Activated CD4-positive, CD25-positive, alpha-beta regulatory T cell treated with anti-CD3 and anti-CD28 coated beads, Interleukin-2, amount 50 U/mL, for 16 hours (primary cell): Measurements from ENCODE around the gene DRGX.

Experiments used
- DNase-seq: peaks from one replicate; pipeline ENCODE4 v3.0.0-alpha.2; 2020; ENCODE audit warnings: low read depth, low spot score

Gene DRGX

GRCh38 chr10:49382226-49382625, 13.7 kb downstream of the DRGX start:
- DNase-seq: no peak

- no peak for DNase-seq
These were observed 14.6 kb downstream of the DRGX start for GRCh38 chr10:49381111-49381900.

- no peak for DNase-seq
These were observed 16.1 kb downstream of the DRGX start for GRCh38 chr10:49379596-49380410.

GRCh38 chr10:49377256-49377655, 18.6 kb downstream of the DRGX start:
- no peak for DNase-seq

- DNase-seq: no peak
These were observed 20.3 kb downstream of the DRGX start for GRCh38 chr10:49375611-49376010.

- no peak for DNase-seq
These were observed 21.1 kb downstream of the DRGX start for GRCh38 chr10:49374740-49375139.

- no peak for DNase-seq
These were observed 22.5 kb downstream of the DRGX start for GRCh38 chr10:49373361-49373760.

- DNase-seq: no peak
These were observed 23.9 kb downstream of the DRGX start for GRCh38 chr10:49371967-49372366.

GRCh38 chr10:49370326-49371100, 25.4 kb downstream of the DRGX start:
- no peak for DNase-seq

- no peak for DNase-seq
These were observed 26.4 kb downstream of the DRGX start for GRCh38 chr10:49369216-49370162.

- DNase-seq: no peak
These were observed 27.6 kb downstream of the DRGX start for GRCh38 chr10:49368256-49368655.

GRCh38 chr10:49367600-49367999, 28.3 kb downstream of the DRGX start:
- no peak for DNase-seq

- DNase-seq: no peak
These were observed 29.4 kb downstream of the DRGX start for GRCh38 chr10:49366460-49366859.

GRCh38 chr10:49365675-49366415, 30.0 kb downstream of the DRGX start:
- DNase-seq: no peak

- DNase-seq: no peak
These were observed 30.6 kb downstream of the DRGX start for GRCh38 chr10:49365275-49365674.

GRCh38 chr10:49364747-49365146, 31.1 kb downstream of the DRGX start:
- no peak for DNase-seq

GRCh38 chr10:49364051-49364450, 31.8 kb downstream of the DRGX start:
- DNase-seq: no peak

GRCh38 chr10:49363309-49364031, 32.4 kb downstream of the DRGX start:
- DNase-seq: no peak

GRCh38 chr10:49362596-49363260, 33.2 kb downstream of the DRGX start:
- no peak for DNase-seq
